Stimulated activated CD8-positive, alpha-beta memory T cell treated with anti-CD3 and anti-CD28 coated beads, Interleukin-4, amount 100 ng/mL, for 4 hours (primary cell): ENCODE results near the gene DENND1A.
"Not testable (repeated sequence)": the region's sequence is repeated elsewhere in the genome, so short reads cannot be mapped to it uniquely, and the experiment has no call there.

Experiments
- DNase-seq, 2 donors: peaks; one replicate each; pipeline ENCODE4 v3.0.0-alpha.2; 2020; ENCODE audit warnings: low read depth in 2 of 2, low spot score in 1 of 2

Gene DENND1A, protein sequence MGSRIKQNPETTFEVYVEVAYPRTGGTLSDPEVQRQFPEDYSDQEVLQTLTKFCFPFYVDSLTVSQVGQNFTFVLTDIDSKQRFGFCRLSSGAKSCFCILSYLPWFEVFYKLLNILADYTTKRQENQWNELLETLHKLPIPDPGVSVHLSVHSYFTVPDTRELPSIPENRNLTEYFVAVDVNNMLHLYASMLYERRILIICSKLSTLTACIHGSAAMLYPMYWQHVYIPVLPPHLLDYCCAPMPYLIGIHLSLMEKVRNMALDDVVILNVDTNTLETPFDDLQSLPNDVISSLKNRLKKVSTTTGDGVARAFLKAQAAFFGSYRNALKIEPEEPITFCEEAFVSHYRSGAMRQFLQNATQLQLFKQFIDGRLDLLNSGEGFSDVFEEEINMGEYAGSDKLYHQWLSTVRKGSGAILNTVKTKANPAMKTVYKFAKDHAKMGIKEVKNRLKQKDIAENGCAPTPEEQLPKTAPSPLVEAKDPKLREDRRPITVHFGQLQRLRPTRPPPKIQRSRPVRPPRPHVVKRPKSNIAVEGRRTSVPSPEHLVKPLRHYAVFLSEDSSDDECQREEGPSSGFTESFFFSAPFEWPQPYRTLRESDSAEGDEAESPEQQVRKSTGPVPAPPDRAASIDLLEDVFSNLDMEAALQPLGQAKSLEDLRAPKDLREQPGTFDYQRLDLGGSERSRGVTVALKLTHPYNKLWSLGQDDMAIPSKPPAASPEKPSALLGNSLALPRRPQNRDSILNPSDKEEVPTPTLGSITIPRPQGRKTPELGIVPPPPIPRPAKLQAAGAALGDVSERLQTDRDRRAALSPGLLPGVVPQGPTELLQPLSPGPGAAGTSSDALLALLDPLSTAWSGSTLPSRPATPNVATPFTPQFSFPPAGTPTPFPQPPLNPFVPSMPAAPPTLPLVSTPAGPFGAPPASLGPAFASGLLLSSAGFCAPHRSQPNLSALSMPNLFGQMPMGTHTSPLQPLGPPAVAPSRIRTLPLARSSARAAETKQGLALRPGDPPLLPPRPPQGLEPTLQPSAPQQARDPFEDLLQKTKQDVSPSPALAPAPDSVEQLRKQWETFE

DNA sequence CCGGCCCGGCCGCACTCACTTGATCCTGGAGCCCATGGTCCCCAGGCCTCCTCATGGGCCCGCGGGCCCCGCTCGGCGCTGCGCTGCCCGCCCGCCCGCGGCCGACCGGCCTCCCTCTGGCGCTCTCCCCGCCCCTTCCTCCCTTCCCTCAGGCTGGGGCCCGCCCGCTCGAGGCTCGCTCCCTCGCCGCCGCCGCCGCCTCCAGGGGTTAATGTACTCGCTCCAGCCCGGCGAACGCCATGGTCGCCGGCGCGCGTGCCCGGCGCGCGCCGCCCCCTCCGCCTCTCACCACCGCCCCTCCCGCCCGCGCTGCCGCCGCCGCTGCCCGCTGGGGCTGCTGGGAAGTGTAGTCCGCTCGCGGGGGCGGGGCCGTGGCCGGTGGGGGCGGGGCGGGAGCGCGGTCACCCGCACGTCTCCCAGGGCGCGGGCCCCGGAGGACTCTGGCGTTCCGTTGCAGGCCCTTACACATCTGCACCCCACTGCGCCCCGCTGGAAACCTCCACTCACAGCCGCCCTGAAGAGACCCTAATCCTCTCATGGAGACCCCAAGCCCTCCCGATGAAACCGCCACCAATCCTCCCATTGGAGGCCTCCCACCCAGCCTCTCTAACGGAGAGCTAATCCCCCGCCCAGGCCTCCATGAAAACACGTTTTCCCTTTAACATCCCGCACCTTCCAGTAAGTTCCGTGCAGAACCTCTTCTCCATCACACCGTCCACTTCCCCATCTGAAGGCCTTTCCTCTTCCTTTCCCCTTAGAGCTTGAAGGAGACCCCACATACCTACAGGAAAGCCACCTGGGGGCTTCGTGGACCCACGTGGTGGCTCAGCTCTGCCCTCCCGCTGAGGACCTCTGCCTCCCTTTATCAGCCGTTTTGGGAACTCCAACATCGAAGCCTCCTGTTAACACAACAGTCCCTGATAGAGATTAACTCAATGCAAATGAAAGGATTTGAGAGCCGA, at the start of gene DENND1A:
DENND1A (minus strand) TSS at position 257 of the 962 bp plus-strand sequence; CDS start at position 36, 221 bp downstream.
- peak; percentile 63 to 81 for DNase-seq

DNA sequence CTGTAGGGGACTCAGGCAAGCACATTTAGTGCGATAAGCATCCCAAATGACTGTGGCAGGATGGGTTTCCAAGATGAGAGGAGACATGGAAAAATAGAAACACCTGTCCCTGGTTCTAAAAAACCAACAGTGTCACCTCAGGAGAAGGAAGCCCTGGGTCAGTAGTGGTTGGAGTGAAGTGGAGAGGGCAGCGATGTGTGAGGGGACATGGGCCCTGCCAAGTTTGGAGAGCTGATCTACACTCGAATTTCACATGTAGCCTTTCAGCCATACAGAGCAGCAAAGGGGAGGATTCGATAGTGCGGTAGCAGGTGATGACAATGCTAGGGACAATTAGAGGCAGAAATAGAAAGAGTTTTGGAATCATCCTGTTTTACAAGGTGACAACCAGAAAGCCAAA, 49.1 kb upstream of the DENND1A start:
- no peak for DNase-seq

GRCh38 chr9:123976579-123976978, 46.7 kb upstream of the DENND1A start:
- not testable (repeated sequence) for DNase-seq

DNA sequence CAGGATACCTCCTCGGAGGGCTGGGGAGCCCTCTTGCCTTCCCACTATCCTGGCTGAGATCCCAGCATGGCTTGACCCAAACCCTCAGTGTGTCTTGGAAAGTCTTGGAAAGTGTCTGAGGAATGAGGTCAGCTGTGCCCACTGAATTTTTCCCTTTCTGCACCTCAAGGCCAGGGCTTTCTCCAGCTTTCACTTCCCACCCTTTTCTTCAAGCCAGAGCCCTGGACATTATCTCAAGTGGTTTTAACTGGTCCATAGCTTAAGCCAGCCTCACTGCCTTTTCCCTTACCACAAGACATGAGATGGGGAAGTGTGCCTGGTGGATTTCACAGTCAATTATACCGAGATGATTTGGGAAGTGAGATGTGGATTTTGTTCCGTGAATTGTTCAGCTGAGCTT, 45.9 kb upstream of the DENND1A start:
- DNase-seq: no peak

DNA sequence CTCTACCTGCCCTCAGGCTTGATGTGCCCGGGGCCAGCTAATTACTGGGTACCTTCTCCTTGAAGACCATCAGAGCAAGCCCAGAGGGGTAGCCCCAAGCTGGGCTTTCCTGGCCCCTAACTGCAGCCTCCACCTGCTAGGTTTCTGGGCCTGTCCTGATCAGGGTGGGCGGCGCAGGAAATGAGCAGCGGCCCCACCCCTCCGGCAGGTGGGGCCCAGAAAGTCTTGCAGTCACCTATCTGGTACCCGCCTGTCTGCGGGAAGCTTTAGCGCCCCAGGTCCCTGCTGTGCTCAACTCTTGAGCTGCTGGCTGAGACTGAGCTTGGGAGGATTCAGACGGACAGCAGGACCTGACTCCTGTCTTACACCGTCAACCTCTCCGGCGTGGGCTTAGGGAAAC, 44.5 kb upstream of the DENND1A start:
- DNase-seq: no peak

- no peak for DNase-seq
Measured at GRCh38 chr9:123973590-123974223, 43.8 kb upstream of the DENND1A start.

DNA sequence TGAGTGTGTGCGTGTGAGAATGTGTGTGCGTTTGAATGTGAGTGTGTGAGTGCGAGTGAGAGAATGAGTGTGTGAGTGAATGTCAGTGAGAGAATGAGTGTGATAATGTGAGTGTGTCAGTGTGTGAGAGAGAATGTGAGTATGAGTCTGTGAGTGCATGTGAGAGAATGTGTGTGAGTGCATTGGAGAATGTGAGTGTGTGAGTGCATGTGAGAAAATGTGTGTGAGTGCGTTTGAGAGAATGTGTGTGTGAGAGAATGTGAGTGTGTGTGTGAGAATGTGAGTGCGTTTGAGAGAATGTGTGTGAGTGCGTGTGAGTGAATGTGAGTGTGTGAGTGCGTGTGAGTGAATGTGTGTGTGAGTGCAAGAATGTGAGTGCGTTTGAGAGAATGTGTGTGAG, 42.7 kb upstream of the DENND1A start:
- no peak for DNase-seq

DNA sequence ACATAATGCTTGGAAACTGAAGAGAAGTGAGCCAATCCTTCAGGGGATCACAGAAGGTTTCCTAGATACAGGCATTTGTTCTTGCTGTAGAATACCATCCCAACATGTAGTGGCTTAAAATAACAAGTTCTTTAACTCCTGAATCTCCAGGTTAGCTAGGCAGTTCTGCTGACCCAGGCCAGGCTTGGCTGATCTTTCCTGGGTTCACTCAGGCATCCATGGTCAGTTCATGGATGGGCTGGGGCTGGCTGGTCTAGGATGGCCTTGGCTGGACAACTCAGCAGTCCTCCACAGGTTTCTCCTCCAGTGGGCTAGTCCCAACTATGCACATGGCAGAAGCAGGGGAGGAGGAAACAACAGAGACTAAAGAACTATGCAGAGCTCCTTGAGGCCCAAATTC, 37.4 kb upstream of the DENND1A start:
- DNase-seq: no peak

- DNase-seq: no peak
Measured at GRCh38 chr9:123965801-123966686, 36.1 kb upstream of the DENND1A start.

- DNase-seq: no peak
Measured at GRCh38 chr9:123964761-123965160, 34.8 kb upstream of the DENND1A start.

DNA sequence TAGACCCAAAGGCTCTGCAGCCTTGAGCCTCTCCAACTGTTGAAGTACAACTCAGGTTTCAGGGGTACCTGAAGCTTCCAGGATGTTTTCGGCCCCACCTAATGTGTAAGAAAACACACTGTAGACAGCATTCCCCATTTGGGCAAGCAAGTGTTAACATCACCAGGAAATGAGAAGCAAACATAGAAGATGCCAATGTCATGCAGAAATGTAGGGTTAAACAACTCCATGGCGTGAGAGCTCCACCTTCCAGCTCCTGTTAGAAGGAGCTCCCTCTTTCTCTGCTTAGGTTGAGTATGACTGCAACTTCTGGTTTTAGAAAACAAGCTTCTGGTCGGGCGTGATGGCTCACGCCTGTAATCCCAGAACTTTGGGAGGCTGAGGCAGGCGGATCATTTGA, 31.0 kb upstream of the DENND1A start:
- DNase-seq: no peak

DNA sequence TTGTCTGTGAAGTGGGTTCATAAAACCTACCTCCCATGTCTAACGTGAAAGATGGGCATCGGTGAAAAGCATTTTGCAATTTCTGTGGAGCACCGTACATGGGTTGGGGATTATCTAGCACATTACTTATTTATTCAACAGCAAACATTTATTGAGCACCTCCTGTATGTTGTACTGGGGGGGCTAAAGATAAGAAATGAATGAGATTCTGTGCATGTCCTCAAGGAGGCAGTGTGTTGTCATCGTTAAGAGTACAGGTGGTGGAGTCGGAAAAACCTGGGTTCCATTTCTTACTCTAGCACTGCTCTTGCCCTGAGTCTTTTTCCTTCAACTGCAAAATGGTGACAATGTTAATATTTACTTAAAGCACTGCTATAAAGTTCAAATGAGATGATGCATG, 30.4 kb upstream of the DENND1A start:
- no peak for DNase-seq

DNA sequence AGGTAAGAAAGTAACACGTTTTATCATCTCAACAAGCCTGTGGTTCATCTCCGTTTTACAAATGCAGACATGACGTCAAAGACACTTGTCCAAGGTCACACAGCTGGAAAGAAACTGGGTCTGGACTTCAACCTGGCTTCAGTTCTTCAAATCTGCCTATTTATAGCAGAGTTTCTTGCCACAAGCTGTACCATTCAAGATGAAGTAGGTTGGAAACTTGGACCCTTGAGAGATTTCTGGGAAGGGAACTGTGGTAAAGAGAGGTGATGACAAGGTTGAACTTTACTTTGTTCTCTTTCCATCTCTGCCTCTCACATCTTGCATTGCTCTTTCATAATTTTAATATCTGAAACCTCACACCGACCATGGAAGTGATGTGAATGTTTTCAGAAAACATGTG, 29.9 kb upstream of the DENND1A start:
- no peak for DNase-seq

DNA sequence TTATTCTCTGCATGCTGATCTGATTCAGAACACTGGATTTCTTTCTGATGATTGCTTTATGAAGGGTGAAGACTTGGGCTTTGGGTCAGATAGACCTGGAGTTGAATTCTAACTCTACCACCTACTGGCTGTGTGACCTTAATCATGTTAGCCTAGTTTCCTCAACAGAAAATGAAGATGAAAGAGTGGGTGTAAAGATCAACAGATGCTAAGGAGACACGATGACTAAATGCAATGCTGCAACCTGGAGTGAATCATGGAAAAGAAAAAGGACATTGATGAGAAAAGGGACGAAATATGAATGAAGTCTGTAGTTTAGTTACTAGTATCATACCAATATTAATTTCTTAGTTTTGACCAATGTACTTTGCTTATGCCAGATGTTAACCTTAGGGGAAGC, 27.8 kb upstream of the DENND1A start:
- no peak for DNase-seq

- no peak for DNase-seq
Measured at GRCh38 chr9:123957168-123957721, 27.3 kb upstream of the DENND1A start.

DNA sequence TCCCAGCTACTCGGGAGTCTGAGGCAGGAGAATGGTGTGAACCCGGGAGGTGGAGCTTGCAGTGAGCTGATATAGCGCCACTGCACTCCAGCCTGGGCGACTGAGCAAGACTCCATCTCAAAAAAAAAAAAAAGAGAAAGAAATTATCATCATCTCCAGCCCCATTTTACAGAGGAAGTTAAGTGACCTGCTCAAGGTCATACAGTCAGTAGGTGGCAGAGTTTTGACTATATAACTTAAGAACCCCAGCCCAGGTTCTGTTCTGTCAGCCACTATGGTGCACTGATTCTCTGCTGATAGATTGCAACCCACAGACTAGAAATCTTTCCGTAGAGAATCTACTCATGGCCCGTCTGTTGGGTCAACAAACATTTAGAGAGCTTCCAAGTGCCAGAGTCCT, 25.7 kb upstream of the DENND1A start:
- no peak for DNase-seq

DNA sequence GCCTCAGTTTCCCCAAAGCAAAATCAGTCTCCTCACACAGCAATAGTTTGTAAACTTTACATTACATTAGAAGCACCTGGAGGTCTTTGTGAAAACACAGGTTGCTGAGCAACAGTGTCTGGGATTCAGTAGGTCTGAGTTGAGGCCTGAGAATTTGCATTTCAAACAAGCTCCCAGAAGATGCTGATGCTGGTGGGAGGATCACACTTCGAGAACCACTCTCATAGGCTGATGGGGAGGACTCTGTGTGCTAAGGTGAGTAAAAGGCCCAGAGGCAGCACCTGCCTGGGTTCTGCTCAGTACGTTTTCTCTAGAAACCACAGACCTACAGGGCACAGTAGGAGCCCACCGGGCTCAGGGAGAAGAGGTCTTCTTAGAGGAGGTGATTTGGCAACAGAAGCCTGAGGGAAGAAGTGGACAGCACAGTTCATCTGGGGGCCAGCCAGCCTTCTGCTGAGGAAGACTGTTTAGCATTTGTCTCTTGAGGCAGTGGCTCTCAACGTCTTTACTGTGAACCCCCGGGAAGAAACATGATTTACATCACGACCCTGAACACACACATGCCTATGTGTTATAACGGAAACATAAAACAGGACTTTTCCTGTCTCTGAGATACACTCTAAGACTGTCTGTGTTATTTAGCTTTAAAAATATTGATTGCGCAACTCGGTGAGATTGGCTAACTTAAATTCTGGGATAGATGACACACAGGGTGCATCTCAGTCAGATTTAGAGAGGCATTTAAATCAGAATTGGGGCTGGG, 24.8 kb upstream of the DENND1A start:
- DNase-seq: no peak
